AG09309 (cell line): Measurements from ENCODE around the gene JUNB.

Experiments used
- DNase-seq: peaks from one replicate; pipeline ENCODE4 v3.0.0-alpha.2; 2010; ENCODE audit warnings: low read depth
- H3K4me3 ChIP-seq: 2 replicates; pipeline ENCODE4 v1.5.1; 2011; ENCODE audit warnings: mild to moderate bottlenecking, low read depth, low read length, moderate library complexity; ENCODE audit not compliant: control insufficient read depth
- CTCF ChIP-seq: IDR thresholded peaks from 2 replicates; pipeline ENCODE4 v1.5.1; 2011; ENCODE audit warnings: mild to moderate bottlenecking, low read depth, low read length, inconsistent platforms; ENCODE audit not compliant: insufficient read depth, control insufficient read depth; ENCODE audit errors: missing control alignments

The JUNB gene

GRCh38 chr19:12799742-12800465 lies 8.6 kb downstream of the JUNB start:
- TF ChIP-seq CTCF = no peak
- no peak overlapping the region for H3K4me3 ChIP-seq
- DNase-seq = no peak

DNA sequence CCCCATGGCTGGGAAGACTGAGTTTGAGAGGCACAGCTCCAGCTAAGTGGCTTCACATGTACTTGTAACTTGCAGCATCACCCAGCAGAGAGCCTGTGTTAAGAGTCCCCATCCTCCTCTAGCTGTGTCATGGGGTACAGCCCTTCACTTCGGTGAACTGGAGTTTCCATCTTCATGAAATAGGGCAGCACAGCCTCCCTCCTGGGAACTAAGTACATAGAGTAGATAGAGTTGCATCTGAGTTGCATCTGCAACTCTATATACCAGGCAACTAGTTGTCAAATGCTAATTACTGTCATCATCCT lies 9.1 kb downstream of the JUNB start:
- TF ChIP-seq CTCF = no peak
- H3K4me3 ChIP-seq = no peak overlapping the region
- no peak for DNase-seq

GRCh38 chr19:12800923-12801465 lies 9.7 kb downstream of the JUNB start:
- TF ChIP-seq CTCF = no peak
- peak overlapping the region; percentile 86 for H3K4me3 ChIP-seq
- DNase-seq = no peak

GRCh38 chr19:12801466-12802266 lies 10.4 kb downstream of the JUNB start, which contains the start of the genes PRDX2 and THSD8:
Gene PRDX2 (minus strand): TSS chr19:12801800. CDS start chr19:12801261, 539 bp downstream.
Gene THSD8 (plus strand): TSS chr19:12802069. CDS start chr19:12802072, 3 bp downstream.
- peak; percentile 4 for TF ChIP-seq CTCF
- H3K4me3 ChIP-seq = peak within 1 kb of the TSS; percentile 86
- DNase-seq = no peak

DNA sequence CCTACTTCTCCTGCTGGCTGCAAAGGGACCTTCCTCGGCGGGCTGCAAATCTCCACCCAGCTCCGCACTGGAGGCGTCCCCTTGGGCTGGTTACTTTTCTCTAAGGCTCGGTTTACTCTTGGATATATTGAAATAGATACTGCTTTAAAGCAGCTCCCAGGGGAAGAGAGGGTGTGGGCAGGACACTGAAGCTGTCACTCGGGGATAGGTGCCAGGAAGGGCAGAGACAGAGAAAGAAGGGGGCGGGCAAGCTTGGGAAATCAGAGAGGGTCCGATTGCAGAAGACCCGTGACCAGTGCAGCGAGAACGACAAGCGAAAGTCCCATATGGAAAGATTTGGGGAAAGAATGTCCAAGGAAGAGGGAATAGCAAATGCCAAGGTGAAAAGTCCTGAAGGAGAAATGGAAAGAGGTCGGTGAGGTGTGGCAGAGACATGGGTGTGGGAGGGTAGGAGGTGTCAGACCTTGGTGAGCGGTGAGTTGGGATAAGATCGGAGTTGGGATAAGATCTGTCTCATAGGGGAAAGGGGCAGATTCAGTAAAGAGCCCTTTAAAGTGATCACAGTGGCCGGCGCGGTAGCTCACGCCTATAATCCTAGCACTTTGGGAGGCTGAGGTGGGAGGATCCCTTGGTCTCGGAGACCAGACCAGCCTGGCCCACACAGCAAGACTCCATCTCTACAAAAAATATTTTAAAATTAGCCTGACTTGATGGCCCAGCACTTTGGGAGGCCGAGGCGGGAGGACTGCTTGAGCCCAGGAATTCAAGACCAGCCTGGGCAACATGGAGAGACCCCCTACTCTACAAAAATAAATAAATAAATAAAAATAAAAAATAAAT lies 11.2 kb downstream of the JUNB start:
- peak overlapping the region; percentile 86 for H3K4me3 ChIP-seq
- no peak for DNase-seq
- no peak for TF ChIP-seq CTCF

GRCh38 chr19:12804051-12804450 lies 12.8 kb downstream of the JUNB start:
- DNase-seq = no peak
- H3K4me3 ChIP-seq = no peak overlapping the region
- no peak for TF ChIP-seq CTCF
